Ishikawa (cell line): Measurements from ENCODE around the gene BEGAIN.

Experiments
- CEBPB ChIP-seq: IDR thresholded peaks from 2 replicates; pipeline ENCODE4 v1.6.1; 2012
- CREB1 ChIP-seq: IDR thresholded peaks from 2 replicates; pipeline ENCODE4 v1.6.1; 2012; ENCODE audit warnings: low read depth
- EGR1 ChIP-seq: IDR thresholded peaks from 2 replicates; pipeline ENCODE4 v1.6.1; 2012
- EP300 ChIP-seq: IDR thresholded peaks from 2 replicates; pipeline ENCODE4 v1.6.1; 2012; ENCODE audit warnings: borderline replicate concordance
- FOXM1 ChIP-seq: IDR thresholded peaks from 2 replicates; pipeline ENCODE4 v1.6.1; 2012; ENCODE audit warnings: low read depth, borderline replicate concordance
- NFIC ChIP-seq: IDR thresholded peaks from 2 replicates; pipeline ENCODE4 v1.6.1; 2012
- RAD21 ChIP-seq: IDR thresholded peaks from 2 replicates; pipeline ENCODE4 v1.6.1; 2012; ENCODE audit warnings: low read depth
- TAF1 ChIP-seq: IDR thresholded peaks from 2 replicates; pipeline ENCODE4 v1.6.1; 2012; ENCODE audit warnings: low read depth, mild to moderate bottlenecking
- TCF12 ChIP-seq: IDR thresholded peaks from 2 replicates; pipeline ENCODE4 v1.6.1; 2012; ENCODE audit warnings: low read depth
- TEAD4 ChIP-seq: IDR thresholded peaks from 2 replicates; pipeline ENCODE4 v1.6.1; 2012
- USF1 ChIP-seq: IDR thresholded peaks from 2 replicates; pipeline ENCODE4 v1.6.1; 2012
- YY1 ChIP-seq: IDR thresholded peaks from 2 replicates; pipeline ENCODE4 v1.6.1; 2012; ENCODE audit warnings: low read depth
- ZBTB7A ChIP-seq: IDR thresholded peaks from 2 replicates; pipeline ENCODE4 v1.6.1; 2012; ENCODE audit warnings: low read depth
- TF ChIP-seq, protein P1 (sequence below): IDR thresholded peaks from 2 replicates; pipeline ENCODE4 v1.6.1; 2012
- TF ChIP-seq, protein P2 (sequence below): IDR thresholded peaks from 2 replicates; pipeline ENCODE4 v1.6.1; 2012; ENCODE audit warnings: low read depth, mild to moderate bottlenecking

BEGAIN gene

DNA sequence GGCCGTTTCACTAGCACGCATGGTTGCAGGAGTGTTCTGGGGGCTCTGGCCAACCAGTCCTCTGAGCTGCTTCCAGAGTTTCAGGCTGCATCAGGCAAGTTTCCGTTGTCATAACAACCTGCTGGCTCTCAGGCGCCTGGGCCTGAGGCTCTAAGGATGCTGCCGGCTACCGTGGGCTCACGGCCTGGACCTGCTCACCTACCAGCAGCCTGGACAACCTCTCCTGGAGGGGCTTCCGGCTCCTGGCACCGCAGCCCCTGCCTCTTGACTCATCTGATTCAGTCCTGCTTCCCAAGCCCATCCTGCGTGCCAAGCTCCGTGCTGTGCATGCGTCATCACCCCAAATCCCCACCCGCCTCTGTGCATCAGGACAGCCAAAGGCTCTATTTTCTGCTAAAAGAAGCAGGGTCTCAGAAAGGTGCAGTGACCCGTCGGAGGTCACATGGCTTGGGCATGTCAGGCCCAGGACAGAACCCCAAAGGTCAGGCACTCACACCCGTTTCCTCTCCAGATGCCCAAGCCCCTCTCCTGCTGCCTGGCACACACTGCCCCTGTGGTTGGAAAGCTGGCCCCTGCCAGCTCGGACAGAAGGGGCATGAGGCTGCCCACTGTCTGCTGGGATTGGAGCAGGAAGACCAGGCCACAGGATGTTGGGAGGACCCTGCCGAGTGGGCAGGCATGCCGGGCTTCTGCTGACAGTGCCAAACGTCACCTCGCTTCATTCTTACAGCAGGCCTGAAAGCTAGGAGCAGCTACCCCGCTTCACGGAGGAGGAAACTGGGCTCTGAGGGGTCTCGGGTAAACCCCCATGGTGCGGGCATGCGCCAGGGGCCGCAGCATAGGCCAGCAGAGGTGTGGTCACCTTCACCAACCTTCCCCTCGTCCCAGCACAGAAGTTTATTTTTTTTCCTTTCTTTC lies 5.7 kb downstream of the BEGAIN start:
- no peak for TF ChIP-seq ZBTB7A
- TF ChIP-seq TEAD4, result no peak
- no peak for TF ChIP-seq CEBPB
- no peak for TF ChIP-seq YY1
- no peak for TF ChIP-seq FOXM1
- TF ChIP-seq, protein P1, sequence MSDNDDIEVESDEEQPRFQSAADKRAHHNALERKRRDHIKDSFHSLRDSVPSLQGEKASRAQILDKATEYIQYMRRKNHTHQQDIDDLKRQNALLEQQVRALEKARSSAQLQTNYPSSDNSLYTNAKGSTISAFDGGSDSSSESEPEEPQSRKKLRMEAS, result no peak
- TF ChIP-seq CREB1, result no peak
- TF ChIP-seq TAF1, result no peak

DNA sequence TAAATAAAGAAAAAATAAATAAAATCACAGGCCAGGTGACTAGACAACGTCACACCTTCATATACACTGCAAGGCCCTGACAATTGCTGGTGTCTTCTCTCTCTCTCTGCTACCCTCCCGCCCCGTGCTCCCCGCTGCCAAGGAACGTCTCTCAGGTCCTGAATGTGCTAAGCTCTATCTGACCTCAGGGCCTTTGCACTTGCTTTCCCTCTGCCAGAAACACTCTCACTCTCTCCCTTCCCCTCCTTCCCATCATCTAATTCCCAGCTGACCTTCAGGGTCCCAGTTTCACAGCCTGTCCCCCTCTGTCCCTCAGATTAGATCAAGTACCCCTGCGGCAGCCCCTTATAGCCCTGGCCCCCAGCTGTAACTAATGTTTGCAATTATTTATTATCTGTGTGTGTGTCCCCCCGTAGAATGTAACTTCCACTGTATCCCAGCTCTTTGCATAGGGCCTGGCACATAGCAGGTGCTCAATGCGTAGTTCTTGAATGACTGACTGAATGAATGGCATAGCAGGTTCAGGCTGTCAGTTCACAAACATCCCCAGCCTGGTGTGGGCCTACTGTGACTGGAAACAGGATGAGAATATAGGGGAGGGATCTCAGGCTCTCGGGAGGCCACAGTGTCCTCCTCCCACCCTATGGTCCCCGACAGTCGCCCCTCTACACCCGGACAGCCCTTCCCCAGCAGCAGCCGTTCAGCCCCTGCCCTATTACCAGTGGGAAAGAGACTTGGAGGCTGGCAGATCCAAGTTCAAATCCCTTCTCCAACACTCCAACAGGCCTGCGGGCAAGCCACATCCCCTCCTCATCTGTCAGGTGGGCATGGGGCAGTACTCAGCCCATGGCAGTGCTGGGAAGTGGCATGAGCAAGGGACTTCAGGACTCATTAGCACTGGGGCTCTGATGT lies 6.6 kb downstream of the BEGAIN start:
- TF ChIP-seq EGR1 (no peak), TCF12 (no peak), YY1 (no peak), TAF1 (no peak), RAD21 (no peak), ZBTB7A (no peak), USF1 (no peak), FOXM1 (no peak), CREB1 (no peak), TEAD4 (no peak), NFIC (no peak), CEBPB (no peak), EP300 (no peak)
- TF ChIP-seq, protein P2, sequence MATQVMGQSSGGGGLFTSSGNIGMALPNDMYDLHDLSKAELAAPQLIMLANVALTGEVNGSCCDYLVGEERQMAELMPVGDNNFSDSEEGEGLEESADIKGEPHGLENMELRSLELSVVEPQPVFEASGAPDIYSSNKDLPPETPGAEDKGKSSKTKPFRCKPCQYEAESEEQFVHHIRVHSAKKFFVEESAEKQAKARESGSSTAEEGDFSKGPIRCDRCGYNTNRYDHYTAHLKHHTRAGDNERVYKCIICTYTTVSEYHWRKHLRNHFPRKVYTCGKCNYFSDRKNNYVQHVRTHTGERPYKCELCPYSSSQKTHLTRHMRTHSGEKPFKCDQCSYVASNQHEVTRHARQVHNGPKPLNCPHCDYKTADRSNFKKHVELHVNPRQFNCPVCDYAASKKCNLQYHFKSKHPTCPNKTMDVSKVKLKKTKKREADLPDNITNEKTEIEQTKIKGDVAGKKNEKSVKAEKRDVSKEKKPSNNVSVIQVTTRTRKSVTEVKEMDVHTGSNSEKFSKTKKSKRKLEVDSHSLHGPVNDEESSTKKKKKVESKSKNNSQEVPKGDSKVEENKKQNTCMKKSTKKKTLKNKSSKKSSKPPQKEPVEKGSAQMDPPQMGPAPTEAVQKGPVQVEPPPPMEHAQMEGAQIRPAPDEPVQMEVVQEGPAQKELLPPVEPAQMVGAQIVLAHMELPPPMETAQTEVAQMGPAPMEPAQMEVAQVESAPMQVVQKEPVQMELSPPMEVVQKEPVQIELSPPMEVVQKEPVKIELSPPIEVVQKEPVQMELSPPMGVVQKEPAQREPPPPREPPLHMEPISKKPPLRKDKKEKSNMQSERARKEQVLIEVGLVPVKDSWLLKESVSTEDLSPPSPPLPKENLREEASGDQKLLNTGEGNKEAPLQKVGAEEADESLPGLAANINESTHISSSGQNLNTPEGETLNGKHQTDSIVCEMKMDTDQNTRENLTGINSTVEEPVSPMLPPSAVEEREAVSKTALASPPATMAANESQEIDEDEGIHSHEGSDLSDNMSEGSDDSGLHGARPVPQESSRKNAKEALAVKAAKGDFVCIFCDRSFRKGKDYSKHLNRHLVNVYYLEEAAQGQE, result no peak
- TF ChIP-seq, protein P1, result no peak

- TF ChIP-seq, protein P1, result no peak
- no peak for TF ChIP-seq EP300
- TF ChIP-seq EGR1, result no peak
- TF ChIP-seq YY1, result no peak
- no peak for TF ChIP-seq CREB1
- no peak for TF ChIP-seq TEAD4
- no peak for TF ChIP-seq TAF1
- no peak for TF ChIP-seq RAD21
- no peak for TF ChIP-seq USF1
- TF ChIP-seq TCF12, result no peak
- TF ChIP-seq ZBTB7A, result no peak
- TF ChIP-seq, protein P2, result no peak
- TF ChIP-seq NFIC, result no peak
- no peak for TF ChIP-seq CEBPB
- TF ChIP-seq FOXM1, result no peak
Observed at GRCh38 chr14:100578552-100578951, 8.7 kb downstream of the BEGAIN start.

GRCh38 chr14:100577986-100578431 lies 9.2 kb downstream of the BEGAIN start:
- TF ChIP-seq, protein P1, result no peak
- no peak for TF ChIP-seq CEBPB
- no peak for TF ChIP-seq EP300
- no peak for TF ChIP-seq TAF1
- no peak for TF ChIP-seq NFIC
- TF ChIP-seq, protein P2, result no peak
- no peak for TF ChIP-seq FOXM1
- no peak for TF ChIP-seq EGR1
- TF ChIP-seq CREB1, result no peak
- TF ChIP-seq TEAD4, result no peak
- no peak for TF ChIP-seq USF1
- no peak for TF ChIP-seq YY1
